Activated CD8-positive, alpha-beta T cell treated with anti-CD3 and anti-CD28 coated beads for 36 hours (primary cell): Measurements from ENCODE around the gene DYRK1A. TPM values are rescaled to one million over a fixed set of nuclear protein-coding genes. Genes with fewer than 3 reads are reported as not detected.

Source experiments
- ATAC-seq: fragments of 200-7000 bp; cut with Tn5 transposase; one replicate; pipeline ENCODE4 v1.10.0; 2021; ENCODE audit warnings: mild to moderate bottlenecking, moderate library complexity
- CTCF ChIA-PET: fragments of 350-600 bp; sonication (Branson Sonifier 250); formaldehyde crosslinking; loops from one replicate; lab custom pipeline; 2021; ENCODE audit warnings: antibody characterized with exemption; lab: Charles Lee
- POLR2A ChIA-PET: fragments of 350-600 bp; sonication (Branson Sonifier 250); formaldehyde crosslinking; loops from one replicate; lab custom pipeline; 2021; ENCODE audit warnings: antibody characterized with exemption; lab: Charles Lee
- DNase-seq: peaks from one replicate; pipeline ENCODE4 v3.0.0-alpha.2; 2020
- H3K27ac Mint-ChIP-seq: one replicate; pipeline ENCODE4 v1.8.0; 2021; ENCODE audit warnings: mild to moderate bottlenecking, mixed read lengths
- H3K27me3 Mint-ChIP-seq: one replicate; pipeline ENCODE4 v1.8.0; 2021; ENCODE audit warnings: mixed read lengths
- H3K36me3 Mint-ChIP-seq: one replicate; pipeline ENCODE4 v1.8.0; 2021; ENCODE audit warnings: low read depth, mixed read lengths
- H3K4me1 Mint-ChIP-seq: one replicate; pipeline ENCODE4 v1.8.0; 2021; ENCODE audit warnings: low read depth, mixed read lengths
- H3K4me3 Mint-ChIP-seq: one replicate; pipeline ENCODE4 v1.8.0; 2021; ENCODE audit warnings: mild to moderate bottlenecking, moderate library complexity, mixed read lengths
- H3K9me3 Mint-ChIP-seq: one replicate; pipeline ENCODE4 v1.8.0; 2021; ENCODE audit warnings: mixed read lengths
- intact Hi-C: fragments of 100-400 bp; cut with micrococcal nuclease; formaldehyde crosslinking; loops from one replicate; pipeline ENCODE4 v1.10.0; 2022
- total RNA-seq, 2 experiments: library from RNA; stranded (reverse); gene quantifications; one replicate each; pipeline ENCODE4 v1.2.3, GENCODE V29; 2021
- TF ChIP-seq, protein P1 (sequence below): fragments of 200-600 bp; IDR thresholded peaks from one replicate; pipeline ENCODE4 v1.8.0; 2022; ENCODE audit warnings: antibody characterized with exemption, mild to moderate bottlenecking

The DYRK1A gene
- total RNA-seq, 2 experiments from 2014 or later, result 57.5 to 58.7 TPM

DNA sequence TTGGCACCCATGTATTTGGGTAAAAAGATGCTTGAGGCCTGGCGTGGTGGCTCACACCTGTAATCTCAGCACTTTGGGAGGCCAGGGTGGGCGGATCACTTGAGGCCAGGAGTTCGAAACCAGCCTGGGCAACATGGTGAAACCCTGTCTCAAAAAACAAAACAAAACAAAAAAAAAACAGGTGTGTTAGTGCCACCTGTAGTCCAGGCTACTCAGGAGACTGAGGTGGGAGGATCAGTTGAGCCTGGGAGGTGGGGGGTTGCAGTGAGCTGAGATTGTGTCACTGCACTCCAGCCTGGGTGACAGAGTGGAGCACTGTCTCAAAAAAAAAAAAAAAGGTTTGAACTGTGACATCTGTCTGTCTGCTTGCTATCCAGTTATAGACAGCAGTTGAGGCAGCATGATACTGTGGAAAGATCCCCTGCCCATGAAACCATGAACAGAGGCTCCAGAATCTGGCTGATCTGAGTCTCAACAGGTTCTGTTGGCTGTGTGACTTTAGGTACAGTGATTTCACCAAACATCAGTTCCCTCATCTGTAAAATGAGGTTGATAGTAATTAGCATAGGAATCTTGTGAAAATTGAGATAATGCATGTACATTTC lies 5.7 kb downstream of the DYRK1A start:
- intact Hi-C loops, result loop anchor here (5.0 kb wide), 2 partner anchors 35 to 85 kb away; no protein-coding TSS in a partner anchor
- ATAC-seq (no peak), DNase-seq (no peak)
- TF ChIP-seq, protein P1, sequence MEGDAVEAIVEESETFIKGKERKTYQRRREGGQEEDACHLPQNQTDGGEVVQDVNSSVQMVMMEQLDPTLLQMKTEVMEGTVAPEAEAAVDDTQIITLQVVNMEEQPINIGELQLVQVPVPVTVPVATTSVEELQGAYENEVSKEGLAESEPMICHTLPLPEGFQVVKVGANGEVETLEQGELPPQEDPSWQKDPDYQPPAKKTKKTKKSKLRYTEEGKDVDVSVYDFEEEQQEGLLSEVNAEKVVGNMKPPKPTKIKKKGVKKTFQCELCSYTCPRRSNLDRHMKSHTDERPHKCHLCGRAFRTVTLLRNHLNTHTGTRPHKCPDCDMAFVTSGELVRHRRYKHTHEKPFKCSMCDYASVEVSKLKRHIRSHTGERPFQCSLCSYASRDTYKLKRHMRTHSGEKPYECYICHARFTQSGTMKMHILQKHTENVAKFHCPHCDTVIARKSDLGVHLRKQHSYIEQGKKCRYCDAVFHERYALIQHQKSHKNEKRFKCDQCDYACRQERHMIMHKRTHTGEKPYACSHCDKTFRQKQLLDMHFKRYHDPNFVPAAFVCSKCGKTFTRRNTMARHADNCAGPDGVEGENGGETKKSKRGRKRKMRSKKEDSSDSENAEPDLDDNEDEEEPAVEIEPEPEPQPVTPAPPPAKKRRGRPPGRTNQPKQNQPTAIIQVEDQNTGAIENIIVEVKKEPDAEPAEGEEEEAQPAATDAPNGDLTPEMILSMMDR, result no peak
- H3K9me3 Mint-ChIP-seq, result no peaks in the 10 kb centered on the region
- ChIA-PET CTCF (interaction anchor here (1.3 to 3.2 kb wide), 3 partner anchors 10 to 152 kb away, joined by 4 to 13 read pairs (median 6); no protein-coding TSS in a partner anchor), POLR2A (interaction anchor here (0.6 to 1.7 kb wide), 2 partner anchors 20 to 51 kb away, joined by 3 to 5 read pairs; no protein-coding TSS in a partner anchor)
- peak overlapping the region; percentile 13 for H3K27ac Mint-ChIP-seq
- peaks cover 72% of the 10 kb centered on the region for H3K4me1 Mint-ChIP-seq
- H3K36me3 Mint-ChIP-seq, result peaks cover 16% of the 10 kb centered on the region
- no peaks in the 10 kb centered on the region for H3K27me3 Mint-ChIP-seq
- H3K4me3 Mint-ChIP-seq, result no peak overlapping the region

DNA sequence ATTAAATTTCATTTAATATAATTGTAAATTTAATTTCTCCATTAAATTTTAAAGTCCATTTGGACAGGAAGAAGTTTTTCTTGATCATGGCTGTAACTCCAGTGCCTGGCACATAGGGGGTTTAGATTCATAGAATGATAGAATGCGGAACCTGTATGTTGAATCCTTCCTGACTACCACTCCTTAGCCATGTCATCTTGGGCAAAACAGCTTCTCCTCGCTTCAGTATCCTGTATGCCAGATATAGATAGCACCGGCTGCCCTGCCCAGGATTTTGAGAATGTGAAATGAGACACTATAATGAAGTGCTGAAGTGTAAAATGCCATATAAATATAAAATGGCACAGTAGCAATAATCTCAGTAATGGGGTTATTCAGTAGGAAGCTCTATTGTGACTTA lies 6.4 kb downstream of the DYRK1A start:
- intact Hi-C loops, result loop anchor here (5.0 kb wide), 2 partner anchors 34 to 84 kb away; no protein-coding TSS in a partner anchor
- CTCF ChIA-PET, result interaction anchor here (0.9 to 3.2 kb wide), 2 partner anchors 10 to 91 kb away, joined by 4 to 13 read pairs; no protein-coding TSS in a partner anchor
- ATAC-seq, result no peak

DNA sequence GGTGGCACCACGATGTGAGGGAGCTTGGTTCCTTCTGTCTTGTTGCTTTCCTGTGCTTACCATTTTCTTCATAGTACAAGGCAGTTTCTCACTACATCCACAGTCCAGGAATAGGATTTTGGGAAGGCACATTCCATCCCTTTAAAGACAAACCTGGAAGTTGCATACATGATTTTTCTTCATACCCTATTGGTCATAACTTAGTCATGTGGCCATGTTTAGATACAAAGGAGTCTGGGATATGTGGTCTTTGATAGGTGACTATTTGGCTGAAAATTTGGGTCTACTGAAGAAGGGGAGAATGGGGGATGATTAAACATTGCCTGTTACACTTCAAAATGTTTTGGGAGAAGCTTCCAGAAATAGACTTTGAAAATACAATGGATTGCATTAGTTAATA lies 7.0 kb downstream of the DYRK1A start:
- TF ChIP-seq, protein P1, result no peak
- Mint-ChIP-seq H3K4me3 (peak overlapping the region; percentile 3), H3K4me1 (peaks cover 83% of the 10 kb centered on the region), H3K27me3 (no peaks in the 10 kb centered on the region), H3K27ac (peak overlapping the region; percentile 56), H3K36me3 (peaks cover 19% of the 10 kb centered on the region), H3K9me3 (no peaks in the 10 kb centered on the region)
- intact Hi-C loops, result loop anchor here (5.0 kb wide), 2 partner anchors 34 to 84 kb away; no protein-coding TSS in a partner anchor
- DNase-seq (no peak), ATAC-seq (no peak)
- POLR2A ChIA-PET, result interaction anchor here (1.6 to 2.2 kb wide), 3 partner anchors 13 to 48 kb away, joined by 3 to 9 read pairs (median 4); no protein-coding TSS in a partner anchor
- CTCF ChIA-PET, result interaction anchor here (0.9 to 3.2 kb wide), 3 partner anchors 9 to 90 kb away, joined by 4 to 13 read pairs (median 5); no protein-coding TSS in a partner anchor

More for the DNA sequence above, 6.4 kb downstream of the DYRK1A start:
- no peak for DNase-seq
- Mint-ChIP-seq H3K9me3 (no peaks in the 10 kb centered on the region), H3K4me3 (no peak overlapping the region), H3K36me3 (peaks cover 20% of the 10 kb centered on the region), H3K27me3 (no peaks in the 10 kb centered on the region), H3K4me1 (peaks cover 79% of the 10 kb centered on the region), H3K27ac (no peak overlapping the region)
- POLR2A ChIA-PET, result interaction anchor here (1.6 kb wide), 1 partner anchor 44 kb away, joined by 4 read pairs; no protein-coding TSS in a partner anchor
- TF ChIP-seq, protein P1, result no peak

DNA sequence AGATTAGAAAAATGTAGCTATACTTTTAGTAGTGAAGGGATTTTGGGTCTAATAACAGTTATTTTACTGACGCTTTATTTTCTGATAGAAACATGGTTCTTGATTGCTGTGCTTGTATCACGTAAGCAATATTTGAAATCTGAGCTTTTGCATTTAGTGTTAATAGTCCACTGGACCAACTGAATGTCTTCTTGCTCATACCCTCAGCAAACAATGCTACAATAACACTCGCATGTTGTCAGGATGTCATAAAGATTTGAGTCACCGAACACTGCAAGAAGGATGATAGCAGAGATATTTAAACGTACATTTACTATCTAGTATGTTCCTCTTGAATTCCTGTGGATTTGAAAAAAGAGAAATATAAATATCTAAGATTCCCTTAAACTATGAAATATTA lies 7.5 kb downstream of the DYRK1A start:
- H3K27ac Mint-ChIP-seq, result peak overlapping the region; percentile 73
- POLR2A ChIA-PET, result interaction anchor here (0.7 to 2.2 kb wide), 5 partner anchors 12 to 149 kb away, joined by 3 to 9 read pairs (median 3); no protein-coding TSS in a partner anchor

More for the DNA sequence above, 7.5 kb downstream of the DYRK1A start:
- TF ChIP-seq, protein P1, result no peak
- ATAC-seq (no peak), DNase-seq (no peak)
- CTCF ChIA-PET, result interaction anchor here (1.2 to 3.2 kb wide), 2 partner anchors 9 to 12 kb away, joined by 5 to 13 read pairs; no protein-coding TSS in a partner anchor
- Mint-ChIP-seq H3K9me3 (no peaks in the 10 kb centered on the region), H3K4me1 (peaks cover 87% of the 10 kb centered on the region), H3K36me3 (peaks cover 21% of the 10 kb centered on the region), H3K4me3 (no peak overlapping the region), H3K27me3 (no peaks in the 10 kb centered on the region)
- intact Hi-C loops, result loop anchor here (2.0 to 5.0 kb wide), 3 partner anchors 33 to 153 kb away; no protein-coding TSS in a partner anchor
